Measurements from ENCODE around the gene ORAI2. TPM values are rescaled to one million over a fixed set of nuclear protein-coding genes. Genes with fewer than 3 reads are reported as not detected.

Gene ORAI2
- total RNA-seq, 1 experiment from 2014 or later = 24.3 TPM

DNA sequence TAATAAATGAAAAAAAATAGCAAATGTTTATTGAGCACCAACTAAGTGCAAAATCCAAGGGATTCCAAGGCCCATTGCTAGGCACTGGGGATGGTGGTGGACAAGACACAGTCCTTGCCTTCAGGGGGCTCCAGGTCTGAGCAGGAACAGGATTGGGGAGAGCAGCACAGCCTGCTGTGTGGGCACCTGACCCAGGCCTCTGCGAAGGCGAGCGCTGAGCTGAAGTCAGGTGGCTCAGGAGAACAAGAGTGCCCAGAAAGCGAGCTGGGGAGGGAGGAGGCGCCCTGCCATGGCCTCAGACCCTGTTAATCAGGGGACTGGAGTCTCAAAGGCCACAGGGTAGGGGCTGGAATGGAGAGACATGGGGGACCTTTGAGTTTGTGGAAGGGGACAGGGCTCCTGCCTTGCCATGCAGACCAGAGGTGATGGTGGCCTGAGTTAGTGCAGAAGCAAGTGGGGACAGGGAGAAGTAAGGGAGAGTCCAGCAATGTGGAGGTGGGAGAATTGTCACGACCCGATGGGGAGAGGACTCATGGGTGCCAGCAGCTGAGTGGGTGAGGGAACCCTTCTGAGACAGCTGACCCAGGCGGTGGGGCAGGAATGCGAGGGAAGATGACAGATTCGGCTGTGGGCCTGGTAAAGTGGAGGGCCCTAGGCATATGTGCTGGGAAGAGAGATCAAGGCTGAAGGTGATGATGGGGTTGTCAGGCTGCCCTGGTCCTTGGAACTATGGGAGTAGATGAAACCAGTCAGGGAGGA, 4.1 kb upstream of the ORAI2 start:
- no peaks in the 10 kb centered on the region for H3K9me3 ChIP-seq
- no peak overlapping the region for H3K4me3 ChIP-seq
- no peak for DNase-seq
- H3K36me3 ChIP-seq = no peaks in the 10 kb centered on the region
- H3K27me3 ChIP-seq = no peaks in the 10 kb centered on the region

DNA sequence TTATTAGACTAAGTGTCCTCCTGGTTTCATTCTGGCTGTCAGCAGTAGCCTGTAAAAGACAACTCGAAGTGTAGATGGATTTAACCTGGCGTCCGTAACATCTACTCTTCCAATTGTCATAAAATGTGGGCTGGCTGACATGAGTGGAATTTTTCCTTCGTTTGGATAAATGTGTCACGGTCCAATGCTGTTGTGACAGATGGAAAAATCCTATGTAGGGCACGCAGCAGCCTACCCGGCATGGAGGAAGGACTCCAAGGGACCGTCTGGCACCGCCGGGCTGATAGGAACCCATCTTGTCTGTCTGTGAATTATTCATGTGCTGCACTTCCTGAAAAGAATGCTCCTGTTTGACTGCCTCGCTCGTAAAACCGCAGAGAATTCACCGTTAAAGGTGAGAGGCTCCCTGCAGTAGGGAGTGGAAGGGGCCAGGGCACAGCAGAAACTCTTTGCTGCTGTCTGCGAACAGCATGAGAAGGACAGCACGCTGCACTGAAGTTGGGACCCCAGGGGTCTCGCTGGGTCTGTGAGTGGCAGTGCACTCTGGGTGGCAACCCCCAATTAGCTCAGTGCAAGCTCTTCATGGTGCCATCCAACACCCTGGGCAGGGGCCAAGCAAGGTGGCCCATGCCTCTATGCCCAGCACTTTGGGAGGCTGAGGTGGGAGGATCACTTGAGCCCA, 1.6 kb upstream of the ORAI2 start:
- Histone ChIP-seq H3K27me3 (no peaks in the 10 kb centered on the region), H3K4me3 (no peak overlapping the region), H3K36me3 (no peaks in the 10 kb centered on the region), H3K9me3 (no peaks in the 10 kb centered on the region)
- no peak for DNase-seq

DNA sequence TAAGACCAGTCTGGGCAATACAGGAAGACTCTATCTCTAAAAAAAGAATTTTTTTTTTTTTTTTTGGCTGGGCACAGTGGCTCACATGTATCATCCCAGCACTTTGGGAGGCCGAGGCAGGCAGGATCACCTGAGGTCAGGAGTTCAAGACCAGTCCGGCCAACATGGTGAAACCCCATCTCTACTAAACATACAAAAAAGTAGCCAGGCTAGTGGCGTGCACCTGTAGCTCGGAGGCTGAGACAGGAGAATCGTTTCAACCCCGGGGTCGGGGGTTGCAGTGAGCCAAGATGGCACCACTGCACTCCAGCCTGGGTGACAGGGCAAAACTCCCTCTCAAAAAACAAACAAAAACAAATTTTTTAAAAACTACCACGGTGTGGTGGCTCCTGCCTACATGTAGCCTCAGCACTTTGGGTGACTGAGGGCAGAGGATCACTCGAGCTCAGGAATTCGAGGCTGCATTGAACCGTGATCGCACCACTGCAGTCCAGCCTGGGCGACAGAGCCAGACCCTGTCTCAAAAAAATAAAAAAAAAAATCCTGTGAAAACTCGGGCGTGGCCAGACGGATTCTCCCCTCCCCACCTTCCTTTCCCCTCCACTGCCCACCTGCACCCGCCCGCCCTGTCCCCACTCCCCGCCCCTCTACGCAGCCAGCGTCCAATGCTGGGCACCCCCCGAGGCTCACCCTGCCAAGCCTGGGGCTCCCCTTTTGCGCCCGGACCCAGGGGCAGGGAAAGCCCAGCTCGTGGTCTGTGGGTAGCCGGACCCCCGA, 745 bp upstream of the ORAI2 start:
- DNase-seq = no peak

GRCh38 chr7:102434039-102434486, 688 bp downstream of the ORAI2 start:
- no peaks in the 10 kb centered on the region for H3K36me3 ChIP-seq
- H3K4me3 ChIP-seq = peak overlapping the region; percentile 61
- H3K9me3 ChIP-seq = no peaks in the 10 kb centered on the region
- DNase-seq = no peak
- no peaks in the 10 kb centered on the region for H3K27me3 ChIP-seq

More for the DNA sequence above, 745 bp upstream of the ORAI2 start:
- Histone ChIP-seq H3K9me3 (no peaks in the 10 kb centered on the region), H3K36me3 (no peaks in the 10 kb centered on the region), H3K4me3 (peak overlapping the region; percentile 38), H3K27me3 (no peaks in the 10 kb centered on the region)

GRCh38 chr7:102436118-102436517, 2.7 kb downstream of the ORAI2 start:
- no peak overlapping the region for H3K4me3 ChIP-seq
- H3K27me3 ChIP-seq = no peaks in the 10 kb centered on the region
- no peaks in the 10 kb centered on the region for H3K9me3 ChIP-seq
- H3K36me3 ChIP-seq = no peaks in the 10 kb centered on the region
- no peak for DNase-seq

- H3K9me3 ChIP-seq = no peaks in the 10 kb centered on the region
- H3K36me3 ChIP-seq = no peaks in the 10 kb centered on the region
- DNase-seq = peak; percentile 33
- H3K4me3 ChIP-seq = no peak overlapping the region
- H3K27me3 ChIP-seq = no peaks in the 10 kb centered on the region
These were observed 6.8 kb downstream of the ORAI2 start for GRCh38 chr7:102439963-102440795.

GRCh38 chr7:102444961-102445673, 11.7 kb downstream of the ORAI2 start:
- DNase-seq = no peak
- Histone ChIP-seq H3K36me3 (no peaks in the 10 kb centered on the region), H3K9me3 (no peaks in the 10 kb centered on the region)

DNA sequence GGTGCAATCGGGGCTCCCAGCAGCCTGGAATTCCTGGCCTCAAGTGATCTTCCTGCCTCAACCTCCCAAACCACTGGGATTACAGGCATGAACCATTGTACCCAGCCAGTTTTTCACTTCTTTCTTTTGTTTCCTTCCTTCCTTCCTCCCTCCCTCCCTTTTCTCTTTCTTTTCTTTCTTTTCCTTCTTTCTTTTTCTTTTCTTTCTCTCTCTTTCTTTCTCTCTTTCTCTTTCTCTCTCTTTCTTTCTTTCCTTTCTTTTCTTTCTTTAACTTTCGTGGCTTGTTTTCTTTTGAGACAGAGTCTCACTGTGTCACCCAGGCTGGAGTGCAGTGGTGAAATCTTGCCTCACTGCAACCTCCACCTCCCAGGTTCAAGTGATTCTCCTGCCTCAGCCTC, 12.3 kb downstream of the ORAI2 start:
- DNase-seq = no peak
- Histone ChIP-seq H3K36me3 (no peaks in the 10 kb centered on the region), H3K4me3 (no peak overlapping the region)

More at GRCh38 chr7:102444961-102445673, 11.7 kb downstream of the ORAI2 start:
- Histone ChIP-seq H3K27me3 (no peaks in the 10 kb centered on the region), H3K4me3 (no peak overlapping the region)

DNA sequence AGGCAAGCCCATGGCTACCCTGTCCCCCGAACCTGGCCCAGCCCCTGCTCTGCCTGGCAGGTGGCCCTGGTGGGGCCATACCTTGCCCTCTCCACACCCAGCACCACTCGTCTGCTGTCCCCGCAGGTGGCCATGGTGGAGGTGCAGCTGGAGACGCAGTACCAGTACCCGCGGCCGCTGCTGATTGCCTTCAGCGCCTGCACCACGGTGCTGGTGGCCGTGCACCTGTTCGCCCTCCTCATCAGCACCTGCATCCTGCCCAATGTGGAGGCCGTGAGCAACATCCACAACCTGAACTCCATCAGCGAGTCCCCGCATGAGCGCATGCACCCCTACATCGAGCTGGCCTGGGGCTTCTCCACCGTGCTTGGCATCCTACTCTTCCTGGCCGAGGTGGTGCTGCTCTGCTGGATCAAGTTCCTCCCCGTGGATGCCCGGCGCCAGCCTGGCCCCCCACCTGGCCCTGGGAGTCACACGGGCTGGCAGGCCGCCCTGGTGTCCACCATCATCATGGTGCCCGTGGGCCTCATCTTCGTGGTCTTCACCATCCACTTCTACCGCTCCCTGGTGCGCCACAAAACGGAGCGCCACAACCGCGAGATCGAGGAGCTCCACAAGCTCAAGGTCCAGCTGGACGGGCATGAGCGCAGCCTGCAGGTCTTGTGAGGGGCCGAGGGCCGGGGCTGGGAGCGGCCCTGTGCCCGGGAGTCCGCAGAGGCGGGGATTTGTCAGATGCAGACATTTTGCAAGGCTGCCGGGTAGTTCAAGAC, 13.2 kb downstream of the ORAI2 start:
- H3K36me3 ChIP-seq = no peaks in the 10 kb centered on the region
- no peaks in the 10 kb centered on the region for H3K27me3 ChIP-seq
- no peak overlapping the region for H3K4me3 ChIP-seq
- H3K9me3 ChIP-seq = no peaks in the 10 kb centered on the region
- no peak for DNase-seq

More for the DNA sequence above, 12.3 kb downstream of the ORAI2 start:
- no peaks in the 10 kb centered on the region for H3K9me3 ChIP-seq
- H3K27me3 ChIP-seq = no peaks in the 10 kb centered on the region

DNA sequence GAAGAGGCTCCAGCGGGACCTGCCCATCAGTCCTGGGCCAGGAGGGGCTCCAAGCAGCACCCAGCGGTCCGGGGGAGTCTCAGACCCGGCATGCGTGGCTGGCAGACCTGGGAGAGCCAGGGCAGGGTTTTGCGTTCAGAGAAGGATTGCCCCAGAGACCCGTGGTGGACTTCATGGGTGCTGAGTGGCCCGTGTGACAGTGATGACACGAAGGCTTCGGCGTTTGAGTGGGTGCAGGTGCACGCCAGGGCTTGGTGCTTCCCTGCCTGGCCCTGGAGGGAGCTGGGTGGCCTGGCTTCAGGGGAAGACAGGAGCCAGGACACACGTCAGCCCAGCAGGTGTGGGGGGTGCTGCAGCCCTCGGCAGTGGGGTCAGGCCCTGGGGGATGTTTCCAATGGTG, 13.9 kb downstream of the ORAI2 start:
- Histone ChIP-seq H3K27me3 (no peaks in the 10 kb centered on the region), H3K4me3 (no peak overlapping the region), H3K9me3 (no peaks in the 10 kb centered on the region), H3K36me3 (no peaks in the 10 kb centered on the region)
- no peak for DNase-seq

- H3K9me3 ChIP-seq = no peaks in the 10 kb centered on the region
These were observed 15.8 kb downstream of the ORAI2 start for GRCh38 chr7:102449136-102449535.

DNA sequence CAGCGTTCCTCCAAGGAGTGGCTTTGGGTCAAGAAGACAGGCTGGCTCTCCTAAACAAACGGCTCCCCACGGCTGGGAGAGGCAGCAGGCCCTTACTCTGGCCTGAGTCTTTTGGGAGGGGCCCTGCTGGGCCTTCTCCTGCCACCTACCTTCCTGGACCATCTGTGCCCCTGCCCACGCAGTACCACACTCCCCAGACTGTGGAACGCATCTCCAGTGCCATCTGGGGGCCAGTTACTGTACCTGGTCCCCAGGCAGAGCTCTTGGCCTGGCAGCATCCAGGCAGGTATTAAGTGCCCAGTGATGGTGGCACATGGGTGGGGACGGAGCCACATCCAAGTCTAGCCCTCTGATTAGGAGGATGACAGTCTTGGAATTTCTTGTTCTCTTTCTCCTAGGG, 16.9 kb downstream of the ORAI2 start:
- Histone ChIP-seq H3K36me3 (no peaks in the 10 kb centered on the region), H3K27me3 (no peaks in the 10 kb centered on the region), H3K4me3 (no peak overlapping the region), H3K9me3 (no peaks in the 10 kb centered on the region)
- DNase-seq = no peak

More at GRCh38 chr7:102449136-102449535, 15.8 kb downstream of the ORAI2 start:
- DNase-seq = no peak
- H3K4me3 ChIP-seq = no peak overlapping the region
- no peaks in the 10 kb centered on the region for H3K27me3 ChIP-seq
- H3K36me3 ChIP-seq = no peaks in the 10 kb centered on the region

GRCh38 chr7:102451371-102452054, 18.1 kb downstream of the ORAI2 start:
- no peak for DNase-seq
- Histone ChIP-seq H3K9me3 (no peaks in the 10 kb centered on the region), H3K4me3 (no peak overlapping the region), H3K36me3 (no peaks in the 10 kb centered on the region), H3K27me3 (no peaks in the 10 kb centered on the region)

- Histone ChIP-seq H3K4me3 (no peak overlapping the region), H3K27me3 (no peaks in the 10 kb centered on the region), H3K9me3 (no peaks in the 10 kb centered on the region), H3K36me3 (no peaks in the 10 kb centered on the region)
- no peak for DNase-seq
These were observed 19.1 kb downstream of the ORAI2 start for GRCh38 chr7:102452451-102452850.

DNA sequence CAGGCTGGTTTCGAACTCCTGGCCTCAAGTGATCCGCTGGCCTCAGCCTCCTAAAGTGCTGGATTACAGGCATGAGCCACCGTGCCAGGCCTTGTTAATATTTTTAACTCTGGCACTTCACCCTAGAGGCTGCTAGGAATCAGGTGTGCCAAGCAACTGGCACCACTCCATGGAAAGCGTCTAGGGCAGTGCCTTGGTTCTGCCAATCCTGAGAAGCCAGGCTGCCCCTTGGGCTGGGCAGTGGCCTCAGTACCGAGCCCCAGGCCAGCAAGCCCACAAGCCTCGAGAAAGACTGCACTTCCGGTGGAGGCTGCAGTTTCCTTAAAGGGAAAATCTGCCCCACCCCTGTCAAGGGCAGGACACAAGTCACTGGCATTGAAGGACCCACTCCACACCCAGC, 19.9 kb downstream of the ORAI2 start:
- no peak for DNase-seq
- Histone ChIP-seq H3K4me3 (no peak overlapping the region), H3K27me3 (no peaks in the 10 kb centered on the region), H3K36me3 (no peaks in the 10 kb centered on the region), H3K9me3 (no peaks in the 10 kb centered on the region)
